GM23248 (cell line): ENCODE results near the gene POLRMT. TPM values are rescaled to one million over a fixed set of nuclear protein-coding genes. Genes with fewer than 3 reads are reported as not detected.

Experiments
- DNase-seq: peaks from one replicate; pipeline ENCODE4 v3.0.0-alpha.2; 2015
- H2AFZ ChIP-seq: fragments of 200-600 bp; sonication (generic); 2 replicates; pipeline ENCODE4 v1.6.1; 2016; ENCODE audit warnings: antibody characterized with exemption
- H3F3A ChIP-seq: fragments of 200-600 bp; sonication (generic); 2 replicates; pipeline ENCODE4 v1.6.1; 2016; ENCODE audit warnings: mild to moderate bottlenecking, antibody characterized with exemption, mixed run types; ENCODE audit not compliant: insufficient read depth
- H3K27ac ChIP-seq: fragments of 200-600 bp; sonication (generic); 2 replicates; pipeline ENCODE4 v1.5.1; 2016; ENCODE audit warnings: mild to moderate bottlenecking
- H3K27me3 ChIP-seq: fragments of 200-600 bp; sonication (generic); replicated peaks from 2 replicates; pipeline ENCODE4 v1.6.1; 2016; ENCODE audit warnings: mild to moderate bottlenecking; ENCODE audit not compliant: insufficient read depth
- H3K36me3 ChIP-seq: fragments of 200-600 bp; sonication (generic); 2 replicates; pipeline ENCODE4 v1.6.1; 2016; ENCODE audit warnings: low read depth, mild to moderate bottlenecking
- H3K4me1 ChIP-seq: fragments of 200-600 bp; sonication (generic); 2 replicates; pipeline ENCODE4 v1.6.1; 2016; ENCODE audit warnings: mild to moderate bottlenecking; ENCODE audit not compliant: insufficient read depth
- H3K4me2 ChIP-seq: fragments of 200-600 bp; sonication (generic); one replicate; pipeline ENCODE4 v1.6.1; 2016; ENCODE audit warnings: mild to moderate bottlenecking; ENCODE audit not compliant: unreplicated experiment
- H3K4me3 ChIP-seq: fragments of 200-600 bp; sonication (generic); 2 replicates; pipeline ENCODE4 v1.5.1; 2016; ENCODE audit warnings: mild to moderate bottlenecking
- H3K79me2 ChIP-seq: fragments of 200-600 bp; sonication (generic); 2 replicates; pipeline ENCODE4 v1.6.1; 2016; ENCODE audit warnings: mild to moderate bottlenecking; ENCODE audit not compliant: insufficient read depth
- H3K9ac ChIP-seq: fragments of 200-600 bp; sonication (generic); 2 replicates; pipeline ENCODE4 v1.6.1; 2016; ENCODE audit warnings: mild to moderate bottlenecking
- H3K9me2 ChIP-seq: fragments of 200-600 bp; sonication (generic); 2 replicates; pipeline ENCODE4 v1.6.1; 2016; ENCODE audit warnings: mixed run types, mild to moderate bottlenecking, moderate library complexity; ENCODE audit not compliant: insufficient read depth
- H3K9me3 ChIP-seq: fragments of 200-600 bp; sonication (generic); one replicate; pipeline ENCODE4 v1.6.1; 2017; ENCODE audit warnings: low read depth
- H4K20me1 ChIP-seq: fragments of 200-600 bp; sonication (generic); 2 replicates; pipeline ENCODE4 v1.6.0; 2016; ENCODE audit not compliant: insufficient read depth
- EZH2 ChIP-seq: fragments of 200-600 bp; sonication (generic); IDR thresholded peaks from 2 replicates; pipeline ENCODE4 v1.6.1; 2018; ENCODE audit warnings: antibody characterized with exemption, mild to moderate bottlenecking; ENCODE audit not compliant: insufficient read depth, poor library complexity, severe bottlenecking
- EZH2phosphoT487 ChIP-seq: fragments of 200-600 bp; sonication (generic); IDR thresholded peaks from 2 replicates; pipeline ENCODE4 v1.6.1; 2018; ENCODE audit warnings: antibody characterized with exemption, moderate library complexity, mild to moderate bottlenecking, low read depth; ENCODE audit not compliant: insufficient read depth
- WGBS, 2 experiments: methylation state at CpG; one replicate each; pipeline ENCODE4 v1.1.6; 2015 to 2017; ENCODE audit warnings: low lambda C conversion rate in 2 of 2, low coverage in 1 of 2; ENCODE audit errors: missing lambda C conversion rate in 2 of 2; 5-methylcytosine and 5-hydroxymethylcytosine counted together
- in situ Hi-C: fragments of 300-500 bp; cut with MboI; formaldehyde crosslinking; loops from 2 replicates; pipeline ENCODE4 v1.15.0; 2020
- polyA plus RNA-seq: library from polyadenylated mRNA; unstranded; fragments of >200 nt; fragmentation: Nextera tagmentation; extraction: Ambion mirVana; gene quantifications from 2 replicates; pipeline ENCODE4 v1.2.1, GENCODE V29; 2016
- total RNA-seq: library from RNA; depleted of rRNA; stranded (reverse); fragments of >200 nt; shearing (Covaris generic); gene quantifications from 2 replicates; pipeline ENCODE4 v1.2.3, GENCODE V29; 2014

POLRMT gene
- total and polyA plus RNA-seq, 2 experiments from 2014 or later, result 23.6 to 36.2 TPM

- no peak overlapping the region for H3K9ac ChIP-seq
- H3K36me3 ChIP-seq, result peaks cover 7% of the 10 kb centered on the region; the same call in 1 of the 2 replicates
- H3K4me3 ChIP-seq, result no peak overlapping the region
- no peak overlapping the region for H2AFZ ChIP-seq
- no peak for DNase-seq
- H3K27ac ChIP-seq, result no peak overlapping the region
- H3K27me3 ChIP-seq, result no peaks in the 10 kb centered on the region
- TF ChIP-seq EZH2phosphoT487, result no peak
- no peak for TF ChIP-seq EZH2
- no peaks in the 10 kb centered on the region for H3K9me2 ChIP-seq
- H3F3A ChIP-seq, result no peaks in the 10 kb centered on the region
- in situ Hi-C loops, result no loop called here
- H4K20me1 ChIP-seq, result no peaks in the 10 kb centered on the region
- no peaks in the 10 kb centered on the region for H3K4me1 ChIP-seq
- H3K4me2 ChIP-seq, result no peak overlapping the region
- no peaks in the 10 kb centered on the region for H3K9me3 ChIP-seq
- peaks cover 9% of the 10 kb centered on the region; the same call in 1 of the 2 replicates for H3K79me2 ChIP-seq
- 90 to 93% methylated on average over 5 to 24 of the region's 24 CpGs for WGBS, 2 experiments
Observed at GRCh38 chr19:643736-644135, 10.4 kb upstream of the POLRMT start.

GRCh38 chr19:642767-643727 is 9.7 kb upstream of the POLRMT start:
- H3K36me3 ChIP-seq, result peaks cover 7% of the 10 kb centered on the region; the same call in 1 of the 2 replicates
- in situ Hi-C loops, result no loop called here

GRCh38 chr19:641702-642101 is 8.4 kb upstream of the POLRMT start:
- in situ Hi-C loops, result no loop called here
- no peaks in the 10 kb centered on the region for H3F3A ChIP-seq
- no peaks in the 10 kb centered on the region for H4K20me1 ChIP-seq
- H3K4me3 ChIP-seq, result no peak overlapping the region
- peaks cover 3% of the 10 kb centered on the region; the same call in 1 of the 2 replicates for H3K36me3 ChIP-seq
- H3K4me1 ChIP-seq, result no peaks in the 10 kb centered on the region
- H3K27ac ChIP-seq, result no peak overlapping the region
- no peak overlapping the region for H3K4me2 ChIP-seq
- no peaks in the 10 kb centered on the region for H3K9me3 ChIP-seq
- no peaks in the 10 kb centered on the region for H3K27me3 ChIP-seq
- TF ChIP-seq EZH2phosphoT487 (no peak), EZH2 (no peak)
- no peak overlapping the region for H3K9ac ChIP-seq
- no peaks in the 10 kb centered on the region for H3K9me2 ChIP-seq
- DNase-seq, result no peak
- H2AFZ ChIP-seq, result no peak overlapping the region
- H3K79me2 ChIP-seq, result no peaks in the 10 kb centered on the region
- 78 to 81% methylated on average over 17 of the region's 17 CpGs for WGBS, 2 experiments

More at GRCh38 chr19:642767-643727, 9.7 kb upstream of the POLRMT start:
- Histone ChIP-seq H3F3A (no peaks in the 10 kb centered on the region), H3K4me1 (no peaks in the 10 kb centered on the region), H3K27me3 (no peaks in the 10 kb centered on the region), H3K4me2 (no peak overlapping the region), H3K79me2 (peaks cover 5% of the 10 kb centered on the region; the same call in 1 of the 2 replicates), H3K9ac (no peak overlapping the region), H3K9me3 (no peaks in the 10 kb centered on the region), H3K9me2 (no peaks in the 10 kb centered on the region), H3K4me3 (no peak overlapping the region), H4K20me1 (no peaks in the 10 kb centered on the region), H3K27ac (no peak overlapping the region), H2AFZ (no peak overlapping the region)
- 79 to 86% methylated on average over 30 to 70 of the region's 70 CpGs for WGBS, 2 experiments
- DNase-seq, result no peak
- TF ChIP-seq EZH2phosphoT487, result no peak

DNA sequence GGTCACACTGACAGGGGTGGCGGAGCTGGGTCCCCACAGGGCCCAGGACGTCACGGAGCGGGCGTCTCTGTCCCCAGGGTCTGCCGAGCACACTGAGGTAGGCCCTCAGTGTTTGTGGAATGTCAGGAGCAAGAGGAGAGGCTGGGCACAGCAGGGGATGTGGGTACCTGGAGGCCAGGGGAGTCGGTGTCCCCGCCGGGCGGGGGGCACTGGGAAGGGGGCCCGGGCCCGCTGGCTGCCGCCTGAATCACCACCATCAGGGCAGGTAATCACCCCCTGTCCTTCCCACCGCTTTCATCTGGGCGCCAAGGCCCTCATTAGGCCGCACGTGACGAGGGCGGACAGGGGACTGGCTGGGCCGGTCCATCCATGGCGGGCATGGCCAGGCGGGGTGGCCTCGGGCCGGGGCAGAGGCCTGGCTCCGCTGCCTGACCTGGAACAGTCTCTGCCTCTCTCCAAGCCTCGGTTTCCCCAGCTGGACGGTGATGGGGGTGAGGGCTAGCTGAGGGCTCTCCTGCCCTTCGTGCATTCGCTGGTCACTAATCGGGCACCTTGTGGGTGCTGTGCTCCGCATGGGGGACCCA is 7.4 kb upstream of the POLRMT start:
- H3K4me1 ChIP-seq, result no peaks in the 10 kb centered on the region
- 87 to 90% methylated on average over 26 to 31 of the region's 31 CpGs for WGBS, 2 experiments
- no peaks in the 10 kb centered on the region for H3K9me2 ChIP-seq
- H3K79me2 ChIP-seq, result no peaks in the 10 kb centered on the region
- no peaks in the 10 kb centered on the region for H3K27me3 ChIP-seq
- no peak overlapping the region for H2AFZ ChIP-seq
- no peaks in the 10 kb centered on the region for H3F3A ChIP-seq
- H3K9me3 ChIP-seq, result no peaks in the 10 kb centered on the region
- H4K20me1 ChIP-seq, result no peaks in the 10 kb centered on the region
- no peak overlapping the region for H3K27ac ChIP-seq
- H3K4me3 ChIP-seq, result no peak overlapping the region
- no peak for TF ChIP-seq EZH2phosphoT487
- TF ChIP-seq EZH2, result no peak
- no peaks in the 10 kb centered on the region for H3K36me3 ChIP-seq
- in situ Hi-C loops, result no loop called here
- H3K4me2 ChIP-seq, result no peak overlapping the region
- no peak overlapping the region for H3K9ac ChIP-seq
- DNase-seq, result no peak
